ENCODE data around the gene LSM7.

DNA sequence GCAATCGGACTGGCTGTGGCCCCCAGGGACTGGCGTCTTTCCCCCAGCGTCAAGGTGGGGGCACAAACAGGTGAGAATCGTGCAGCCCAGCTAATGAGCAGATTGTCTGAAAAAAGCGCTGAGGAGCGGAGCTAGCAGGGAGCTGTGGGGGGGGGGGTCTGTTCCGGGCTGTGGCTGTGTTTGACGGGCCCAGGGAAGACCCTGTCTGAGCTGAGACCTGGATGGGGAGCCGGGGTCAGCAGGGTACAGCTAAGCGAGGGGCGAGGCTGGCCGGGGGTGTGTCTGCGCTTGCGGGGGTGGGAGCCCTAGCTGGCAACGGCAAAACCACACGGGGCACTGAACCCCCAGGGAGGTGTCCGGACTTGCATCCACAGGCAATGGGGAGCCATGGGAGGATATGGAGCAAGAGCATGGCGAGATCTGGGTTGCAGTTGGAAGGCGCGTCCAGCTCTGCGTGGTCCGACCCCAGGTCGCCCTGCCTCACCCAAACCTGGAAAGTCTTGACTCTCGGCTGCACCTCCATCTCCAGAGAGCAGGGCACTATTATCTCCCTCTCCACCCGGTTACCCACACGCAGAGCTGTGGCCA, 25.1 kb downstream of the LSM7 start:
- TF ChIP-seq, protein P1, sequence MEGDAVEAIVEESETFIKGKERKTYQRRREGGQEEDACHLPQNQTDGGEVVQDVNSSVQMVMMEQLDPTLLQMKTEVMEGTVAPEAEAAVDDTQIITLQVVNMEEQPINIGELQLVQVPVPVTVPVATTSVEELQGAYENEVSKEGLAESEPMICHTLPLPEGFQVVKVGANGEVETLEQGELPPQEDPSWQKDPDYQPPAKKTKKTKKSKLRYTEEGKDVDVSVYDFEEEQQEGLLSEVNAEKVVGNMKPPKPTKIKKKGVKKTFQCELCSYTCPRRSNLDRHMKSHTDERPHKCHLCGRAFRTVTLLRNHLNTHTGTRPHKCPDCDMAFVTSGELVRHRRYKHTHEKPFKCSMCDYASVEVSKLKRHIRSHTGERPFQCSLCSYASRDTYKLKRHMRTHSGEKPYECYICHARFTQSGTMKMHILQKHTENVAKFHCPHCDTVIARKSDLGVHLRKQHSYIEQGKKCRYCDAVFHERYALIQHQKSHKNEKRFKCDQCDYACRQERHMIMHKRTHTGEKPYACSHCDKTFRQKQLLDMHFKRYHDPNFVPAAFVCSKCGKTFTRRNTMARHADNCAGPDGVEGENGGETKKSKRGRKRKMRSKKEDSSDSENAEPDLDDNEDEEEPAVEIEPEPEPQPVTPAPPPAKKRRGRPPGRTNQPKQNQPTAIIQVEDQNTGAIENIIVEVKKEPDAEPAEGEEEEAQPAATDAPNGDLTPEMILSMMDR (IDR thresholded peaks at IDR 0.05), result no peak
- TF ChIP-seq POLR2A (IDR thresholded peaks at IDR 0.05), result no peak
